Left lung (tissue), 10 donors: Measurements from ENCODE around the gene P2RX5. TPM values are rescaled to one million over a fixed set of nuclear protein-coding genes. Genes with fewer than 3 reads are reported as not detected.
"Not testable (repeated sequence)": the region's sequence is repeated elsewhere in the genome, so short reads cannot be mapped to it uniquely, and the experiment has no call there.

Experiments used
- ATAC-seq: fragments of 200-7000 bp; cut with Tn5 transposase; one replicate; pipeline ENCODE4 v1.9.1; 2020; ENCODE audit warnings: moderate library complexity
- DNase-seq, 4 donors: peaks; one replicate each; pipeline ENCODE4 v3.0.0-alpha.2; 2013 to 2020
- H3K27ac ChIP-seq, 2 donors: fragments of 200-600 bp; sonication (generic) in 1 of 2; one replicate each; pipeline versions ENCODE4 v1.5.0 to v1.8.0; 2020 to 2021
- H3K27me3 ChIP-seq, 2 donors: fragments of 200-600 bp; sonication (generic) in 1 of 2; one replicate each; pipeline versions ENCODE4 v1.5.0 to v1.8.0; 2020 to 2021
- H3K36me3 ChIP-seq, 2 donors: fragments of 200-600 bp; sonication (generic) in 1 of 2; one replicate each; pipeline versions ENCODE4 v1.5.0 to v1.8.0; 2020 to 2021
- H3K4me1 ChIP-seq, 2 donors: fragments of 200-600 bp; one replicate each; pipeline ENCODE4 v1.8.0; 2021
- H3K4me3 ChIP-seq, 2 donors: fragments of 200-600 bp; sonication (generic) in 1 of 2; one replicate each; pipeline versions ENCODE4 v1.5.0 to v1.8.0; 2020 to 2021; ENCODE audit warnings: mild to moderate bottlenecking in 1 of 2
- H3K9me3 ChIP-seq, 2 donors: fragments of 200-600 bp; sonication (generic) in 1 of 2; one replicate each; pipeline versions ENCODE4 v1.5.0 to v1.8.0; 2020 to 2021
- CTCF ChIP-seq, 2 donors: fragments of 200-600 bp; sonication (generic) in 1 of 2; IDR thresholded peaks; one replicate each; pipeline versions ENCODE4 v1.5.0 to v1.8.0; 2021; ENCODE audit warnings: antibody characterized with exemption in 2 of 2
- intact Hi-C, 2 donors: fragments of 100-400 bp; cut with DNase I; formaldehyde crosslinking; loops; one replicate each; pipeline versions ENCODE4 v1.11.2 to v1.14.2; 2022
- polyA plus RNA-seq, 6 donors: library from polyadenylated mRNA; unstranded; fragments of 120-200 nt; gene quantifications; one replicate each; pipeline ENCODE4 v1.2.1, GENCODE V29; 2013; ENCODE audit not compliant: insufficient read length in 6 of 6
- total RNA-seq, 2 donors: library from RNA; stranded (reverse); fragmentation: NEBNext Ultra II Directional; extraction: Animal tissue kit (Norgen Biotek cat#: 25700); gene quantifications; one replicate each; pipeline ENCODE4 v1.2.1, GENCODE V29; 2021
- donor health status: DM: no; HTN: yes; CAD: no.
- donor health status: DM: no; HTN: no; CAD: no.

The P2RX5 gene
- total and polyA plus RNA-seq, 8 donors, result 0.16 to 2.1 (median 0.37) TPM

GRCh38 chr17:3704931-3705717, 9.2 kb upstream of the P2RX5 start:
- Histone ChIP-seq H3K4me1 (no peaks in the 10 kb centered on the region), H3K27ac (no peak overlapping the region), H3K36me3 (no peaks in the 10 kb centered on the region), H3K4me3 (no peak overlapping the region), H3K9me3 (no peaks in the 10 kb centered on the region), H3K27me3 (no peaks in the 10 kb centered on the region)
- ATAC-seq (no peak), DNase-seq (no peak)
- intact Hi-C loops, result no loop called here
- no peak for TF ChIP-seq CTCF (IDR thresholded peaks at IDR 0.05)

DNA sequence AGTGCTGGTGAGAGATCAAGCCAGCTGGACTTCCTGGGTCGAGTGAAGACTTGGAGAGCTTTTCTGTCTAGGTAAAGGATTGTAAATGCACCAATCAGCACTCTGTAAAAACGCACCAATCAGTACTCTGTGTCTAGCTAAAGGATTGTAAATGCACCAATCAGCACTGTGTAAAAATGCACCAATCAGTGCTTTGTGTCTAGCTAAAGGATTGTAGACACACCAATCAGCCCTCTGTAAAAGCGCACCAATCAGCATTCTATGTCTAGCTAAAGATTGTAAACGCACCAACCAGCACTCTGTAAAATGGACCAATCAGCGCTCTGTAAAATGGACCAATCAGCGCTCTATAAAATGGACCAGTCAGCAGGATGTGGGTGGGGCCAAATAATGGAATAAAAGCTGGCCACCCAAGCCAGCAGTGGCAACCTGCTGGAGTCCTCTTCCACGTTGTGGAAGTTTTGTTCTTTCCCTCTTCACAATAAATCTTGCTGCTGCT, 6.1 kb upstream of the P2RX5 start:
- ATAC-seq, H3K4me1 ChIP-seq, H3K27ac ChIP-seq, H3K9me3 ChIP-seq, H3K36me3 ChIP-seq, DNase-seq, H3K4me3 ChIP-seq, intact Hi-C loops: not testable (repeated sequence)
- H3K27me3 ChIP-seq, result peaks cover 2 to 11% of the 10 kb centered on the region in 2 donors

DNA sequence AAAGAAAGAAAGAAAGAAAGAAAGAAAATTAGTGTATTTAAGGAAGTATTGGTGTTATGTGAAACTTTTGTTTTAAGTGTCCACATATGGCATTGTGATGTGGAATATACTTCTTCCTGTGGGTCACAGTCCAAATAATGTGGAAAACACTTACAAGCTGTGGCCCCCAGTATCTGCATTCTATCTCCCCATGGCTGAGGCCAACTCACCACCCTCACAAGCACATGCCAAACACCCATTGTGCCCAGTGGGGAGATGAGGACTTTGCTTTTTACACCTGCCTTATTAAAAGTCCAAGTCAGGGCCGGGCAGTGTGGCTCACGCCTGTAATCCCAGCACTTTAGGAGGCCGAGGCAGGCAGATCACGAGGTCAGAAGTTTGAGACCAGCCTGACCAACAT, 4.0 kb upstream of the P2RX5 start:
- DNase-seq (no peak), ATAC-seq (no peak)
- peaks cover 23 to 32% of the 10 kb centered on the region in 2 donors for H3K27me3 ChIP-seq
- peaks cover 0 to 1% of the 10 kb centered on the region in 2 donors for H3K9me3 ChIP-seq
- intact Hi-C loops, result no loop called here
- peaks cover 4 to 14% of the 10 kb centered on the region in 2 donors for H3K4me1 ChIP-seq
- no peak overlapping the region for H3K27ac ChIP-seq
- no peak overlapping the region for H3K4me3 ChIP-seq
- no peak for TF ChIP-seq CTCF (IDR thresholded peaks at IDR 0.05)
- H3K36me3 ChIP-seq, result no peaks in the 10 kb centered on the region

DNA sequence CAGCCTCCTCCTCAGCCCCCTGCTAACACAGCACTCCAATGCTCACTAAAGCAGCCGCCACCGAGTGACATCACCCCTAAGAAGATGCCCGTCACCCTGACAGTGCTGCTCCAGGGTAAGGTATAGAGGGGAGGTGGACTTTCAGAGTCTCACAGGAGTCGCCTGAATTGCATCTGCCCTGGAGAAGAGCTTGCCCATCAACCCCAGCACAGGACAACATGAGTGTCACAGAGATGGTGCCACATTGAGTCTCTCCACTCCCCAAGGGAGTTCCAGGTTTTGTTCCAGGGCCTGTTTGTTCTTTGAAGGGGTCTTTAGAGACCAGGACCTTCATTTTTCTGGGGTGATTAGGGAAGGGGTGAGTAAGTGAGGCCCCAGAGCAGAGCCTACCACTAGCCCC, 2.2 kb upstream of the P2RX5 start:
- intact Hi-C loops, result no loop called here

GRCh38 chr17:3697103-3697476, 1.1 kb upstream of the P2RX5 start:
- no peak overlapping the region for H3K27ac ChIP-seq
- H3K9me3 ChIP-seq, result peaks cover 0 to 1% of the 10 kb centered on the region in 2 donors
- no peak overlapping the region for H3K4me3 ChIP-seq
- no peaks in the 10 kb centered on the region for H3K36me3 ChIP-seq
- ATAC-seq, result no peak
- intact Hi-C loops, result no loop called here
- peaks cover 4 to 18% of the 10 kb centered on the region in 2 donors for H3K4me1 ChIP-seq
- DNase-seq, result no peak
- no peak for TF ChIP-seq CTCF (IDR thresholded peaks at IDR 0.05)
- H3K27me3 ChIP-seq, result peaks cover 30 to 59% of the 10 kb centered on the region in 2 donors

More for the DNA sequence above, 2.2 kb upstream of the P2RX5 start:
- H3K4me1 ChIP-seq, result peaks cover 4 to 18% of the 10 kb centered on the region in 2 donors
- peaks cover 0 to 1% of the 10 kb centered on the region in 2 donors for H3K9me3 ChIP-seq
- ATAC-seq (no peak), DNase-seq (no peak)
- no peak overlapping the region for H3K4me3 ChIP-seq
- peaks cover 30 to 50% of the 10 kb centered on the region in 2 donors for H3K27me3 ChIP-seq
- TF ChIP-seq CTCF (IDR thresholded peaks at IDR 0.05), result no peak
- no peak overlapping the region for H3K27ac ChIP-seq
- H3K36me3 ChIP-seq, result no peaks in the 10 kb centered on the region
